Liver (tissue), 9 donors: Measurements from ENCODE around the gene P4HB. TPM values are rescaled to one million over a fixed set of nuclear protein-coding genes. Genes with fewer than 3 reads are reported as not detected.

ENCODE experiments used
- DNase-seq: peaks from one replicate; pipeline ENCODE4 v3.0.0-alpha.2; 2017; ENCODE audit warnings: low spot score
- H3K27ac ChIP-seq, 2 donors: one replicate each; pipeline ENCODE4 v1.7.0; 2013; ENCODE audit warnings: inconsistent platforms in 2 of 2, low read length in 2 of 2, control low read depth in 1 of 2, low read depth in 1 of 2, mild to moderate bottlenecking in 1 of 2
- H3K27me3 ChIP-seq, 4 donors: one replicate each; pipeline versions ENCODE4 v1.6.1 to v1.7.0; 2013; ENCODE audit warnings: low read length in 3 of 4, inconsistent platforms in 1 of 4, mild to moderate bottlenecking in 1 of 4, moderate library complexity in 1 of 4; ENCODE audit not compliant: control insufficient read depth in 4 of 4, insufficient read depth in 4 of 4
- H3K36me3 ChIP-seq, 4 donors: one replicate each; pipeline versions ENCODE4 v1.6.1 to v1.7.0; 2013; ENCODE audit warnings: low read length in 3 of 4, mild to moderate bottlenecking in 3 of 4, low read depth in 1 of 4, moderate library complexity in 1 of 4; ENCODE audit not compliant: control insufficient read depth in 4 of 4, insufficient read depth in 3 of 4
- H3K4me1 ChIP-seq, 4 donors: one replicate each; pipeline versions ENCODE4 v1.6.1 to v1.7.0; 2013; ENCODE audit warnings: low read length in 3 of 4, mild to moderate bottlenecking in 3 of 4, moderate library complexity in 1 of 4; ENCODE audit not compliant: control insufficient read depth in 4 of 4, insufficient read depth in 4 of 4
- H3K4me3 ChIP-seq, 3 donors: one replicate each; pipeline versions ENCODE4 v1.6.1 to v1.7.0; 2013; ENCODE audit warnings: low read length in 3 of 3, control low read depth in 1 of 3, low read depth in 1 of 3, mild to moderate bottlenecking in 1 of 3
- H3K9ac ChIP-seq, 2 donors: one replicate each; pipeline ENCODE4 v1.7.0; 2013; ENCODE audit warnings: low read length in 2 of 2, mild to moderate bottlenecking in 2 of 2, moderate library complexity in 2 of 2, control low read depth in 1 of 2, low read depth in 1 of 2
- H3K9me3 ChIP-seq, 4 donors: one replicate each; pipeline versions ENCODE4 v1.6.1 to v1.7.0; 2013; ENCODE audit warnings: low read length in 3 of 4; ENCODE audit not compliant: control insufficient read depth in 4 of 4
- ATF3 ChIP-seq: IDR thresholded peaks from 2 replicates; pipeline ENCODE4 v1.6.1; 2016; ENCODE audit warnings: antibody characterized with exemption
- CTCF ChIP-seq: fragments of 150-350 bp; IDR thresholded peaks from 2 replicates; pipeline ENCODE4 v1.5.1; 2017; ENCODE audit warnings: improper control_type of control experiment, low read depth, low read length; ENCODE audit not compliant: missing input control
- FOXA1 ChIP-seq: IDR thresholded peaks from 2 replicates; pipeline ENCODE4 v1.6.1; 2016; ENCODE audit warnings: antibody characterized with exemption
- FOXA2 ChIP-seq: IDR thresholded peaks from 2 replicates; pipeline ENCODE4 v1.6.1; 2016; ENCODE audit warnings: antibody characterized with exemption
- GABPA ChIP-seq, 2 donors: IDR thresholded peaks in 1 of 2; conservative IDR thresholded peaks in 1 of 2; 2 replicates each; pipeline ENCODE4 v1.6.1; 2016; ENCODE audit warnings: antibody characterized with exemption in 2 of 2, mild to moderate bottlenecking in 1 of 2, moderate library complexity in 1 of 2
- HNF4A ChIP-seq, 2 donors: conservative IDR thresholded peaks; 2 replicates each; pipeline ENCODE4 v1.6.1; 2016; ENCODE audit warnings: antibody characterized with exemption in 2 of 2, mild to moderate bottlenecking in 2 of 2
- HNF4G ChIP-seq: IDR thresholded peaks from 2 replicates; pipeline ENCODE4 v1.6.1; 2016; ENCODE audit warnings: antibody characterized with exemption
- JUND ChIP-seq, 2 donors: IDR thresholded peaks; 2 replicates each; pipeline ENCODE4 v1.6.1; 2016; ENCODE audit warnings: antibody characterized with exemption in 2 of 2
- MAX ChIP-seq: IDR thresholded peaks from 2 replicates; pipeline ENCODE4 v1.6.1; 2016; ENCODE audit warnings: antibody characterized with exemption
- NR2F2 ChIP-seq: IDR thresholded peaks from 2 replicates; pipeline ENCODE4 v1.6.1; 2016; ENCODE audit warnings: antibody characterized with exemption
- REST ChIP-seq: IDR thresholded peaks from 2 replicates; pipeline ENCODE4 v1.6.1; 2016; ENCODE audit warnings: antibody characterized with exemption, mild to moderate bottlenecking
- RXRA ChIP-seq, 2 donors: IDR thresholded peaks; 2 replicates each; pipeline ENCODE4 v1.6.1; 2017 to 2018; ENCODE audit warnings: antibody characterized with exemption in 2 of 2, mild to moderate bottlenecking in 1 of 2
- TAF1 ChIP-seq: conservative IDR thresholded peaks from 2 replicates; pipeline ENCODE4 v1.6.1; 2016; ENCODE audit warnings: antibody characterized with exemption, mild to moderate bottlenecking
- YY1 ChIP-seq: IDR thresholded peaks from 2 replicates; pipeline ENCODE4 v1.6.1; 2016; ENCODE audit warnings: antibody characterized with exemption, mild to moderate bottlenecking
- ZBTB33 ChIP-seq: IDR thresholded peaks from 2 replicates; pipeline ENCODE4 v1.6.1; 2016; ENCODE audit warnings: antibody characterized with exemption
- WGBS: extraction: QIAGEN DNeasy Blood & Tissue Kit; methylation state at CpG from one replicate; pipeline ENCODE4 v1.1.7; 2013; 5-methylcytosine and 5-hydroxymethylcytosine counted together
- polyA plus RNA-seq, 2 donors: library from polyadenylated mRNA; stranded (reverse) in 1 of 2; unstranded in 1 of 2; fragments of 200-250 nt in 1 of 2; fragments of >200 nt in 1 of 2; fragmentation: Nextera tagmentation in 1 of 2; extraction: Ambion mirVana in 1 of 2; gene quantifications; one replicate each; pipeline versions ENCODE4 v1.2.1 to v1.2.3, GENCODE V29; 2013 to 2015
- total RNA-seq, 2 donors: library from RNA; depleted of rRNA; stranded (reverse); fragments of >200 nt; gene quantifications; one replicate each; pipeline ENCODE4 v1.2.3, GENCODE V29; 2014
- donor health status: healthy.
- donor health status: healthy.
- donor health status: healthy.
- donor health status: healthy.
- donor health status: healthy.

P4HB gene
- total and polyA plus RNA-seq, 4 donors = 1,000 to 3,361 (median 1,576) TPM

- Histone ChIP-seq H3K27me3 (no peaks in the 10 kb centered on the region), H3K4me1 (peaks cover 3 to 15% (median 11%) of the 10 kb centered on the region in 4 donors), H3K9ac (no peak overlapping the region), H3K36me3 (peaks cover 4 to 20% (median 6%) of the 10 kb centered on the region in 4 donors), H3K27ac (no peak overlapping the region), H3K9me3 (no peaks in the 10 kb centered on the region), H3K4me3 (no peak overlapping the region)
- WGBS = 81% methylated on average over 7 of the region's 7 CpGs
- no peak for TF ChIP-seq GABPA (IDR thresholded peaks at IDR 0.05 in 1 of 2, conservative IDR thresholded peaks at IDR 0.05 in 1 of 2)
- no peak for DNase-seq
Observed at GRCh38 chr17:81809556-81809998, 50.8 kb downstream of the P4HB start.

- peaks cover 3 to 15% (median 13%) of the 10 kb centered on the region in 4 donors for H3K4me1 ChIP-seq
- no peak overlapping the region for H3K27ac ChIP-seq
- no peak for DNase-seq
- 87% methylated on average over 20 of the region's 20 CpGs for WGBS
- no peak overlapping the region for H3K4me3 ChIP-seq
- H3K9me3 ChIP-seq = no peaks in the 10 kb centered on the region
- H3K9ac ChIP-seq = no peak overlapping the region
- H3K27me3 ChIP-seq = no peaks in the 10 kb centered on the region
- H3K36me3 ChIP-seq = peaks cover 4 to 20% (median 6%) of the 10 kb centered on the region in 4 donors
- no peak for TF ChIP-seq RXRA (IDR thresholded peaks at IDR 0.05)
- TF ChIP-seq TAF1 = no peak
- no peak for TF ChIP-seq HNF4A (conservative IDR thresholded peaks at IDR 0.05)
- TF ChIP-seq HNF4G = no peak
Observed at GRCh38 chr17:81808778-81809555, 51.4 kb downstream of the P4HB start.

GRCh38 chr17:81807839-81808238 is 52.5 kb downstream of the P4HB start:
- peaks cover 0 to 2% (median 0%) of the 10 kb centered on the region in 4 donors for H3K27me3 ChIP-seq
- 82% methylated on average over 13 of the region's 13 CpGs for WGBS
- no peaks in the 10 kb centered on the region for H3K9me3 ChIP-seq
- no peak overlapping the region for H3K9ac ChIP-seq
- H3K36me3 ChIP-seq = peaks cover 4 to 17% (median 6%) of the 10 kb centered on the region in 4 donors
- H3K4me1 ChIP-seq = peaks cover 6 to 23% (median 18%) of the 10 kb centered on the region in 4 donors
- no peak for TF ChIP-seq NR2F2
- TF ChIP-seq HNF4G = no peak
- TF ChIP-seq FOXA2 = no peak
- TF ChIP-seq REST = no peak
- no peak for TF ChIP-seq ZBTB33
- no peak for TF ChIP-seq JUND (IDR thresholded peaks at IDR 0.05)
- no peak for TF ChIP-seq MAX
- no peak for TF ChIP-seq FOXA1
- TF ChIP-seq CTCF = no peak
- no peak for TF ChIP-seq RXRA (IDR thresholded peaks at IDR 0.05)
- no peak for TF ChIP-seq YY1
- no peak for TF ChIP-seq GABPA (IDR thresholded peaks at IDR 0.05 in 1 of 2, conservative IDR thresholded peaks at IDR 0.05 in 1 of 2)
- TF ChIP-seq ATF3 = no peak
- TF ChIP-seq HNF4A (conservative IDR thresholded peaks at IDR 0.05) = no peak
- H3K27ac ChIP-seq = no peak overlapping the region
- H3K4me3 ChIP-seq = no peak overlapping the region
- no peak for DNase-seq
